NCI-H460 (cell line): Measurements from ENCODE around the gene HLA-G. TPM values are rescaled to one million over a fixed set of nuclear protein-coding genes. Genes with fewer than 3 reads are reported as not detected.

ENCODE experiments used
- DNase-seq: peaks from one replicate; pipeline ENCODE4 v3.0.0-alpha.2; 2016; ENCODE audit warnings: low read depth; ENCODE audit errors: extremely low read depth
- total RNA-seq: library from RNA; depleted of rRNA; stranded (reverse); fragments of >200 nt; shearing (Covaris generic); gene quantifications from 2 replicates; pipeline ENCODE4 v1.2.3, GENCODE V29; 2014

HLA-G gene
- total RNA-seq, 1 experiment from 2014 or later: not detected

DNA sequence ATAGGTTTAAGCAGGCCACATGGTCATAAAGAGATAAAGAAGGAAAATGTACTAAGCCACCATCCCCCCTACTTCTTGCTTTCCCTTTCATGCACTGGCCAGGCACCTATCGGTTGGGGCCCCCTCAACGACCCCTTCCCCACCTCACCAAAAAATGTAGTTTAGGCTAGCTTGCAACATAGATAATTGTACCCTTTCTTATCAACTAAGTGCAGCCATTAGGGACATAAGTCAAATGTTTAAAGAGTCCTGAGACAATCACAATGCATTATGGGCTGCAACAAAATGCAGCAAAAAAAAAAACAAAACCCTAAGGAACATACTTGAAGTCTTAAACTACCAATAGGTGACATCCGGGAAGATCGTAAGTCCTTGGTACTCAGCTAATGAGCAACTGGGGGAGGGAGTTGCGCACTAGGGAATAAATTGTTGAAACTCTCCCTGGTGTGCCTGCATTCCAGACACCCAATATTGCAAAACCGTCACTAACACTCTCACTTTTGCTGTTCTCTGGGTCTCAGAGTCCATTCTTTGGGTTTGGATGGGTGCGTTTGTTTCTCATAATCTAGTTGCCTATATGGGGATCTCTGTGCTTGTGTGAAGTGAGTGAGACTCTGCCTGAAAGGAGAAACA, 12.4 kb upstream of the HLA-G start:
- DNase-seq: no peak

DNA sequence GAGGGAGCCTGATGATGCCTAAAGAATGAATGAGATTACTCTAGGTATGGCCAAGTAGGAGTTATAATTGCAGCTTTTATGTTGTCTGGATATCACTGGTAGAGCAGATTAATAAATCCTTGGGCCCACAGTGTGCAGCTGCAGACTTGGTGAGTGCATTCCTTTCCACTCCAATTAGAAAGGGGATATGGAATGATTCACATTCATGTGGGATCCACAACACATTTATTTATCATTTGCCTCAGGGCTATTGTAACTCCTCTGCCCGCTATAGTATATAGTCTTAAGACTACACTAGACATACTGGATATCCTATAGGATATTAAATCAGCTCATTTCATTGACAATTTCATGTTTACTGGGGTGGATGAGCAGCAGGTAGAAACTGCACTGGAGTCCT, 11.6 kb upstream of the HLA-G start:
- DNase-seq: no peak

DNA sequence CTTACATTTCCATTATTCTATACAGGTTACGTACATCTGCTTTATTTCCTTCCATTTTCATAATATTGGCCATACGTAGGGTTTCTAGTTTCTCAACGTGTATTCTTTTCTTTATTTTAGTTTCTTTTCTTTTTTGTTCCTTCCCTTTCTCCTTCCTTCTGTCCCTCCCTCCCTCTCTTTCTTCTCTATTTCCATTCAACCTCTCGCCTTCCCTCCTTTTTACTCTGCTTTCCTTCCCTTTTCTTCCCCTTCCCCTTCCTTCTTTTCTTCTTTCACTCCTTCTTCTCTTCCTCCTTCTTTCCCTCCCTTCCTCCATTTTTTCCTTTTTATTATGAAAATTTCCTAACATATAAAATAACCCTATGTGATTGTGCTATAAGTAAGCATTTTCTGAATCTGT, 8.7 kb upstream of the HLA-G start:
- no peak for DNase-seq

DNA sequence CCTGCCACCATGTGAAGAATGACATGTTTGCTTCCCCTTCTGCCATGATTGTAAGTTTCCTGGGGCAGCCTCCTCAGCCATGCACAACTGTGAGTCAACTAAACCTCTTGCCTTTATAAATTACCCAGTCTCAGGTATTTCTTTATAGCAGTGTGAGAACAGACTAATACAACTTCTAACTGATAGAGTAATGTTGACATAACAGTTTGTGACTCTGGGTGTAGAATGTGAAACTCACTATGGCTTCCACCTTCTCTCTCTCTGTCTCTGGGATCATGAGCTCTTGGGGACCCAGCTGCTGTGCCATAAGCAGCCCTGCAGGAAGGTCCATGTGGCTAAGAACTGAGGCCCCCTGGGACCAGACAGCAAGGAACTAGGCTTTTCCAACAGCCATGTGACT, 3.5 kb upstream of the HLA-G start:
- DNase-seq: no peak

DNA sequence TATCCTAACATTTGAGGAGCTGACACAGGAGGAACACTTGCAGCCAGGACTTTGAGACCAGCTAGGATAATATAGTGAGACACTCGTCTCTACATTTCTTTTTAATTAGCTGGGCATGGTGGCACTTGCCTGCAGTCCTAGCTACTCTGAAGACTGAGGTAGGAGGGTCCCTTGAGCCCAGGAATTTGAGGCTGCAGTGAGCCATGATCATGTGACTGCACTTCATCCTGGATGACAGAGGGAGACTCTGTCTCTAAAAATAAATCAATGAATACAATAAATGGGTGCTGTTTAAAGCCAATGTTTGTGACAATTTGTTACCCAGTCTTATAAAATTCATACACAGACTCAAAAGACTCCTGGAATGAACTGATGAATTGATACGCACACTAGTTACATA, 1.8 kb upstream of the HLA-G start:
- DNase-seq: no peak

DNA sequence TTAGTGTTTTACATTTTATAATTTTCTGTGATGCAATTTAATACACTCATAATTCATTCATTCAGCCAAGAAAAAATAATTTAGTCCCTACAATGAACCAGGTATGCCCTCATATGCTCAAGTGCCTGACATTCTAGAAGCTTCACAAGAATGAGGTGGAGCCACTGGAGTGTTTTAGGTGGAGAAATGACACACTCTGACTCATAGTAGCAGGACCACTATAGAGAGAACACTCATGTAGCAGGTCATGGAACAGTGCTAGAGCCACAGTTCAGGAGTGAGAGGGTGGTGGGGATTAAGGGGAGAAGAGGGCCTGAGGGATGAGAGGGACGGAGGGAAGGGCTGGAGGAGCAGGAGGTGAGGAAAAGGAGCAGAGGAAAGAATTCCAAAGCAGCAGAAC, 1.4 kb upstream of the HLA-G start:
- no peak for DNase-seq

DNA sequence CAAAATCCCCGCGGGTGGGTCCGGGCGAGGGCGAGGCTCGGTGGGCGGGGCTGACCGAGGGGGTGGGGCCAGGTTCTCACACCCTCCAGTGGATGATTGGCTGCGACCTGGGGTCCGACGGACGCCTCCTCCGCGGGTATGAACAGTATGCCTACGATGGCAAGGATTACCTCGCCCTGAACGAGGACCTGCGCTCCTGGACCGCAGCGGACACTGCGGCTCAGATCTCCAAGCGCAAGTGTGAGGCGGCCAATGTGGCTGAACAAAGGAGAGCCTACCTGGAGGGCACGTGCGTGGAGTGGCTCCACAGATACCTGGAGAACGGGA, 809 bp downstream of the HLA-G start:
- DNase-seq: no peak

DNA sequence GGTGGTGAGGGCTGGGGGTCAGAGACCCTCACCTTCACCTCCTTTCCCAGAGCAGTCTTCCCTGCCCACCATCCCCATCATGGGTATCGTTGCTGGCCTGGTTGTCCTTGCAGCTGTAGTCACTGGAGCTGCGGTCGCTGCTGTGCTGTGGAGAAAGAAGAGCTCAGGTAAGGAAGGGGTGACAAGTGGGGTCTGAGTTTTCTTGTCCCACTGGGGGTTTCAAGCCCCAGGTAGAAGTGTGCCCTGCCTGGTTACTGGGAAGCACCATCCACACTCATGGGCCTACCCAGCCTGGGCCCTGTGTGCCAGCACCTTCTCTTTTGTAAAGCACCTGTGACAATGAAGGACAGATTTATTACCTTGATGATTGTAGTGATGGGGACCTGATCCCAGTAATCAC, 2.1 kb downstream of the HLA-G start:
- DNase-seq: no peak

DNA sequence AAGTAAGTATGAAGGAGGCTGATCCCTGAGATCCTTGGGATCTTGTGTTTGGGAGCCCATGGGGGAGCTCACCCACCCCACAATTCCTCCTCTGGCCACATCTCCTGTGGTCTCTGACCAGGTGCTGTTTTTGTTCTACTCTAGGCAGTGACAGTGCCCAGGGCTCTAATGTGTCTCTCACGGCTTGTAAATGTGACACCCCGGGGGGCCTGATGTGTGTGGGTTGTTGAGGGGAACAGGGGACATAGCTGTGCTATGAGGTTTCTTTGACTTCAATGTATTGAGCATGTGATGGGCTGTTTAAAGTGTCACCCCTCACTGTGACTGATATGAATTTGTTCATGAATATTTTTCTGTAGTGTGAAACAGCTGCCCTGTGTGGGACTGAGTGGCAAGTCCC, 2.8 kb downstream of the HLA-G start:
- no peak for DNase-seq

DNA sequence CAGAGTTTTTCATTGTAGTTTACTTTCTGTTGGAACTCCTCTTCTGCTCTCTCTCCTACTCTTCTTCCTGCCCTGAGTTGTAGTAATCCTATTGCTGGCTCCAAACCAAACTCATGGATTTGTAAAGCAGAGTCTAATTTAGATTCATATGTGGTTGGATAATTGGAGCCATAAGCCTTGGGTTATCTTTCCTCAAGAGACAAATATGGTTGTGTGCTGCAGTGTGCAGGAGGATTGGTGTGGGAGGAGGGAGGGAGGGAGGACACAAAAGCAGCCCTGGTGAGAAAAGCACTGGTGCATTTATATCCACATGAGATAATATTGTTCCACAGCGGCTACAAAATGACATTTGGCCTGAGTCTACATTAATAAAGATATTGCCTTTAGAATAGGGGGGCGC, 4.2 kb downstream of the HLA-G start:
- no peak for DNase-seq

DNA sequence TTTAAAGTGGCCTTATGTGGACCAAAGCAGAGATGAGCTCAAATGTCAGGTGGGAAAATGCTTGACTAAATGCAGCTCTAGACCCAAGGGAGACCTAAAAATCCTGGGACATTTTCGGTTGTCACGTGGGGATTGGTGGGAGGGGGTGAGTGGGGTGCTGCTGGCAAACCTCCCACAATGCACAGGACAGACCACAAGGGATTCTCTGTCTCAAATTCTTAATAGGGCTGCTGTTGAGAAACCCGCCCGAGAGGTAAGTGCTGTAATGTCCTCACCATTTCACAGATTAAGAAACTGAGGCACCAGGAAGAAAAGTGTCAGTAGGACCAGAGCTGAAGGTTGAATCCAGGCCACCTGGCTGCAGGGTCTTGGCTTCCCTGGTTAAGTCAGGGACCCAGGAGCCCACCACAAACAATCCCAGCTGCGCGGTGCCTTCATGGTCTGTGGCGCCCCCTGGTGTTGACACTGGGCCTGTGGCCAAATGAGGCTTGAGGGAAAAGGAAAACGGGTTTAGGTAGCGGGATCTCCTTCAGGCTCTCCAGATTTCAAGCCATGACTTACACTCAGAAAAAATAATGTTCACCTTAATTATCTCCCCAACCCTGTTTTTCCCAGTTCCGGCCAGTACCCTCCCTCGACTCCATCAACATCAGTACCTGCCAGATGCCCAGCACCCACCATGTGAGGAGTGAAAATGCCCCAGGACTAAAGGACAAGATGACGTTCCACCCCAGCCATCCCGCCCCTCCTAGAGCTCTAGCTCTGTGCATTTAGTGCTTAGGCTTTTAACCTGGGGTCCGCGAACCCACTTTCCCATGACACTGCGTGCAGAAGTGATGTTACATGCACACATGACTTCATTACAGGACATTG, 7.2 kb downstream of the HLA-G start:
- DNase-seq: peak; percentile 8

DNA sequence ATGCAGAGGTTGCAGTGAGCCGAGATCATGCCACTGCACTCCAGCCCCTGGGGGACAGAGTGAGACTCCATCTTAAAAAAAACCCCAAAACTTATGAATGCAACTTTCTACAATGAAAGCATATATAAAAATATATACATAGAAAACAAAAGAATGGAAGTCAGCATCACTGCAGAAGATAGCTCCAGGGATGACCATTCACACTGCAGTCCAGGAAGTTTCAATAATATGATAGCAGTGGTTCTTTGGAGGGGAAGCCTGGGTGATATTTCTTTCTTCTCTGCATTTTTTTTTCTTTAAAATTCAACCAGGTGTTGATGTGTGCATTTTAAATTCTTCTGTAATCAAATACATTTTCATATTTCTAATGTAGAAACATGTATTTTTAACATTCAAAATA, 12.3 kb downstream of the HLA-G start:
- DNase-seq: no peak

DNA sequence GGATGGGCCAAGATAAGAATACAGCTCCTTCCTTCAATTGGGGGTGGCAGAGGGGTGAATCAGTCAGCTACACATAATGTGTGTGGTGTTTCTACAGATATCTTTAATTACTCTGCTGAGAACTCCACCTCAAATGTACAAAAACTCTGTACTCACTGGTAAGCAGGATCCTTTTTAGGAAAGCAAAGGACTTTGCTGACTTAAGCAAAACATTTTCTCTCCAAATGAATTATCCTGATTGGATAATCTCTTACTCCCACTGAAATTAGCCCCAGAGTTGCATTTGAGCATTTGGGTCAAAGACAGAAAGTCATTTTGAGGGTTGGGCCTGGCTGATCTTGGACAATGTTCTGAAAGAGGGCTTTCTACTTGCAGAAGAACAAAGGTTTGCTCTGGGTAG, 13.4 kb downstream of the HLA-G start:
- DNase-seq: no peak

DNA sequence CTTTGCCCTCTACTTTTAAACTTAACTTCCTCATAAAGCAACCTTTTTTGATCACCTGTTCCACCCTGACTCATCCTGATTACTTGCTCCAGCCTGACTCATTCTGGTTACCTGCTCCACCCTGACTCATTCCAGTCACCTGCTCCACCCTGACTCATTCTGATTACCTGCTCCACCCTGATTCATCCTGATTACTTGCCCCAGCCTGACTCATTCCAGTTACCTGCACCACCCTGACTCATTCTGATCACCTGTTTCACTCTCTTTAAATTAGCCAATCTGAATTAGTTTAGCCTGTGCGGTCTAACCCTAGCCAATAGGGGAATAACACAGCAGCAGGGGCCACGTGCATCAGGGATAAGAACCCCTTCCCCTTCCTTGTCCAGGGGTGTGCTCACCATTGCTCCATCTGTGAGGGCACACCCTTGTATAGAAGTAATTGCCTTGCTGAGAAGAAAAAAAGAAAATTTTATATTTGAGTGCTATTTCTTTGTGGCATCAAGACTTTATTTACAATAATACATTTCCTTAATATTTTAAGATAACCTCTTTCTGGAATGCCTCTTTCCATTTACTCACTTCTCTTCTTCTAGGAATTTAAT, 17.9 kb downstream of the HLA-G start:
- DNase-seq: no peak

DNA sequence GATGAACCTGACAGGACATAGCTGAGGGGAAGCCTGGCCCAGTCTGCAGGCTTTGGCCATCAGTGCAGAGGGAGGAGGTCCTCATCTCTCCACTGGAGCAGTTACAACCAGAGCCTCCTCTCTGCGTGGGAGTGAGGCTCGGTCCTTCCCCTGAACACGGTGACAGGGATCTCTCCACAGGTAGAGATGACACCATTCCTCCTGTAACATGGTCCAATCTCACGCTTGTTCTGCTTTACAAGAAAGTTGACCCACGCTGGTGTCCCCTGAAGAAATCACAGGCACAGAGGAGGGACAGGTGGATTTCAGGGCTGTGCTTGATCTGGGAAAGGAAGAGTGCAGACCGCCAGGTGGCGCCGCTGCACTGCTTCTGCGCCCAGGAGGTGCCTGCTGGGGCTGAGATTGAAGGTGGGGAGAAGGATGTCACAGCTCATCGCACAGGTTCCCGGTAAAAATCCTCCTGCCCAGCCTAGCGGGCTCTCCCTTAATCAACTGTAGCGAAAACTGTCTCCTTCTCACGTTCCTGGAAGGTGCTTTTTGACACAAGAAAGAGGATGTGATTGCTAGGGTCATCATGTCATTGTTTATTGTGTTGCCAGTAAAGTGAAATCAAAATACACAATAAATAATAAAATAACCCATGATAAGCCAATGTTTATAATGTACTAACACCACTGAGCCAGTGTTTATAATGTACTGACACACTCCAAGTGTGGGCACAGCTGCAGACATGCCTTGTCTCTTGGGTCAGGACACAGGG, 20.4 kb downstream of the HLA-G start:
- DNase-seq: peak; percentile 45

DNA sequence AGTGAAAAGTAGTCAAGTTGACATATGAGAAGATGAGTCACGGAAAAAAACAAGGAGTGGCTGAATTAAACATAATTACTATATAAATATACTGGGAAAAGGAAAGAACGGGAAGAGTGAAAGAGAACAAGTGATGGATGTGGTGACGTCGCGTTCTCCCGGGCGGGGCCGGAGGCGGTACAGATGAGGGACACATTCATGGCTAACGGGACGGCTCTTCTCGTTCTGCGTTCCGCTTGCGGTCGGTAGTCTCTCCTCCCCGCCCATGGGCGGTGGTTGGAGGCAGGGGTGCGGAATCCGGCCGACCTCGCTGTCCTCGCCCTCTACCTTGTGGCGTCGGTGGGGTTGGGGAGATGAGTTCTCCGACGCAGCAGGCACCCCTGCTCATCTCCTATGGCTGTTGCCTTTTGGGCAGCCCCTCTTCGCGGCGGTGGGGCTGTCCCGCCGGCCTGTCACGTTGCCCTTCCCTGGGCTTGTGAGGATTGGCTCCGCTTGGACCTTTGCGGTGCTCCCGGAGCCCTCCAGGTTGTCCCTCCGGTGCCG, 22.5 kb downstream of the HLA-G start:
- DNase-seq: no peak

DNA sequence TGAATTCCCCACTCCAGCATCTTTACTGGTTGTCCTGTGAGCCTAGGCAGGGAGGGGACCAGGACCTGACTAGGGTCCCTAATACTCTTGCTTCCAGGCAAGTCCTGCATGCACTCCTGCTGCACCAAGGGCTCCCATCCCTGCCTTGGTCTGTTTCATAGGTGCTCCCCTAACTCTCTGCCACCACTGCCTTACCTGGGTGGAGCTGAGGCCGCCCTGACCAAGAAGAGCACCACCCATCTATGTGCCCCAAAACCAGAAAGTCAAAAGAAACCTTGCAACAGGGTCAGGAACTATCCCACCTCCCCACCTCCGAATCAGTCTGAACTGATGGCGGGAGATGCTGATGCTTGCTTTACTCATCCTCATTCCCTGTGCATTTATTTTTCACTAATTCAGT, 23.6 kb downstream of the HLA-G start:
- no peak for DNase-seq

DNA sequence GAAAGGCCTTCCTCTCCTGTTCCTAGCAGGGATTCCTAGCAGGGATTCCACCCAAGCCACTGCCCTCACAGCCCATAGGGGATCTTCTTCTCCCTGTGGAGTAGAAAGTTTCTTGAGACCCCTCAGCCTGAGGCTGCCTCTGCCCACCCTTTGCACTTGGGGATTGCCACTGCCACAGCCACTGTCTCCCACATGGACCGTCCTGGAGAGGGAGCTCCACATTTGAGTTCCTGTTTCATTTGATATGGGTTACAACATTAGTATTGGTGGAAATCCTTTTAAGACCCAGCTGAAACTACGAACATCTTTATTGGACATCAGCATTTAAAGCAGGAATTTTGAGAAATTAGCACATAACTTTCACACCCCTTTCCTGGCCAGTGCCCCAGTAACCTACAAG, 25.6 kb downstream of the HLA-G start:
- DNase-seq: no peak

DNA sequence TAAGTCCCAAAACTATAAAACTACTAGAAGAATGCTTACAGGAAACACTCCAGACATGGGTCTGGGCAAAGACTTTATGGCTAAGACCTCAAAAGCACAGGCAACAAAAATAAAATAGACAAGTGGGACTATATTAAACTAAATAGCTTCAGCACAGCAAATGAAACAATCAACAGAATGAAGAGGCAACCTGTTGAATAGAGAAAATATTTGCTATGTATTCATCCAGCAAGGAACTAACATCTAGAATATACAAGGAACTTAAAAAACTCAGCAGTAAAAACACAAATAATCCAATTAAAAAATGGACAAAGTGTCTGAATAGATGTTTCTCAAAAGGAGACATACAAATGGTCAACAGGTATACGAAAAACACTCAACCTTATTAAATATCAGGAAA, 30.4 kb downstream of the HLA-G start:
- no peak for DNase-seq

DNA sequence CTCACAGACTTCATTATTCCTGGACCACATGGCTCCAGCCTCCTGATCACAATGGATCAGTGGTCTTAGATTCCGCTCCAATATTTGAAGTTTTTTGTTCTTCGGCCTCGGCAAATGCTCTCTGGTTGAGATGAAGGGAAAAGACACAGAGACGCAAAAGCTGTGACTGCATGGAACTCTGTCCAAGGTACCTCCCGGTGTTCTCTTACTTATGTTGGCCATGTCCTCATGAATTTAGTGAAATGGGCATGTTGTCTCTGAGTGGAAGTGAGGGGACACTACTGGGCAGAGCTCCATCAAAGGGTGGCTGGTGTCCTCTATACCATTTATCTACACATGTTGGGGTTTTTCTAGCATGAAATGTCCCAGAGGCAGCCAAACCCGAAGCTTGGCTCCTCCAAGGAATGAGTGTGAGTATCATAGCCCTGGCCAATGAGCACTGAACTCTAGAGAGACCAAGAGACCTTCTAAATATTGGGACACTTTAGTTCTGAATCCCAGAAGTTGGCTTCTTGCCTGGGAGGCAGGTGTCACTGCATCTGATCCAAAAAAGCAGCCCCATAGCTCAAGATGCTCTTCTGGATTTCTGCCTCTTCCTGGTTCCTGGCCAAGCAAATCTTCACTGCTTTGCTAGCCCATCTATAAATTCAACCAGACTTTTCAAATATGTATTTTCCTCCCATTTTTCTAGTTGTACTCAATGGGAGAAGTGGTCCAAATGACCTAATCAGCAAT, 34.1 kb downstream of the HLA-G start:
- no peak for DNase-seq
